Daoy (cell line): ENCODE measurements around the gene UBE2M. TPM values are rescaled to one million over a fixed set of nuclear protein-coding genes. Genes with fewer than 3 reads are reported as not detected.
"Not testable (repeated sequence)": the region's sequence is repeated elsewhere in the genome, so short reads cannot be mapped to it uniquely, and the experiment has no call there.

Source experiments
- DNase-seq: peaks from one replicate; pipeline ENCODE4 v3.0.0-alpha.2; 2015; ENCODE audit warnings: low read depth
- total RNA-seq: library from RNA; depleted of rRNA; stranded (reverse); fragments of >200 nt; shearing (Covaris generic); gene quantifications from 2 replicates; pipeline ENCODE4 v1.2.3, GENCODE V29; 2014

UBE2M gene
- total RNA-seq, 1 experiment from 2014 or later = 123 TPM

DNA sequence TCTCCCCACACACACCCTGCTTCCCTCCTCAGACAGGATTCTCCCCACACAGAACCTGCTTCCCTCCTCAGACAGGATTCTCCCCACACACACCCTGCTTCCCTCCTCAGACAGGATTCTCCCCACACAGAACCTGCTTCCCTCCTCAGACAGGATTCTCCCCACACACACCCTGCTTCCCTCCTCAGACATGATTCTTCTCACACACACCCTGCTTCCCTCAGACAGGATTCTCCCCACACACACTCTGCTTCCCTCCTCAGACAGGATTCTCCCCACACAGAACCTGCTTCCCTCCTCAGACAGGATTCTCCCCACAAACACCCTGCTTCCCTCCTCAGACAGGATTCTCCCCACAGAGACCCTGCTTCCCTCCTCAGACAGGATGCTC lies 19.2 kb downstream of the UBE2M start:
- not testable (repeated sequence) for DNase-seq

DNA sequence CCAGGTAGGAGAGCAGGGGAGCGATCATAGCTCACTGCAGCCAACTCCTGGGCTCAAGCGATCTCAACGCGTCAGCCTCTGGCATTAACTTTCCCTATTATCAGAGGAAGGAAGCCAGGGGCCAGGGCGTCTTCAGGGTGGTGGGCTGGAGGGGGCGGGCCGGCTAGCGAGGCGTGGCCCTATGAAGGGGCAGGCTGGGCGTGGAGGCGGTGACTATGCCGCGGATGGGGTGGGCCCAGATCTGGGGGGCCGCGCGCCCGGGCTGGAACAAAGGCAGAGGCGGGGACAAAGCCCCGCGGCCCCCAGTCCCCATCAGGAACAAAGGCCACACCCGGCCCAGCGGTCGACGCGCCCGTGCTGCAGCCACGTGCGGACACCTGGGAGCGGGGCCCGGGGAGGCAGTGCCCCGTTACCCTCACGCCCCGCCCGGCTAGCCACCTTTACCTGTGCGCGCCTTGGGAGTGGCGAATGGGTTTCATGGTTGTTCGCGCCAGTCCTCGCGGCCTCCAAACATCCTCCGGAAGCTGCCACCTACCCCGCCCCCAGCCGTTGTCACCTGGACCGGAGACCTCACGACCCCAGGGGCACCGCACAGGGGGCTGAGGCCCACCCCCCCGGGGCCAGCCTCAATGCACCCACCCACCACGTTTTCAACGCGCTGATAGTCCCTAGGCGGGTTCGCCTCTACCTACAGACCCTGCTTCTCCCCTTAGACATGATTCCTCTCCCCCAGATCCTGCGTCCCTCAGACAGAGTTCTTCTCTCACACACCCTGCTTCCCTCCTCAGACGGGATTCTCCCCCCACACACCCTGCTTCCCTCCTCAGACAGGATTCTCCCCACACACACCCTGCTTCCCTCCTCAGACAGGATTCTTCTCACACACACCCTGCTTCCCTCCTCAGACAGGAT lies 19.9 kb downstream of the UBE2M start:
- DNase-seq = peak; percentile 76

DNA sequence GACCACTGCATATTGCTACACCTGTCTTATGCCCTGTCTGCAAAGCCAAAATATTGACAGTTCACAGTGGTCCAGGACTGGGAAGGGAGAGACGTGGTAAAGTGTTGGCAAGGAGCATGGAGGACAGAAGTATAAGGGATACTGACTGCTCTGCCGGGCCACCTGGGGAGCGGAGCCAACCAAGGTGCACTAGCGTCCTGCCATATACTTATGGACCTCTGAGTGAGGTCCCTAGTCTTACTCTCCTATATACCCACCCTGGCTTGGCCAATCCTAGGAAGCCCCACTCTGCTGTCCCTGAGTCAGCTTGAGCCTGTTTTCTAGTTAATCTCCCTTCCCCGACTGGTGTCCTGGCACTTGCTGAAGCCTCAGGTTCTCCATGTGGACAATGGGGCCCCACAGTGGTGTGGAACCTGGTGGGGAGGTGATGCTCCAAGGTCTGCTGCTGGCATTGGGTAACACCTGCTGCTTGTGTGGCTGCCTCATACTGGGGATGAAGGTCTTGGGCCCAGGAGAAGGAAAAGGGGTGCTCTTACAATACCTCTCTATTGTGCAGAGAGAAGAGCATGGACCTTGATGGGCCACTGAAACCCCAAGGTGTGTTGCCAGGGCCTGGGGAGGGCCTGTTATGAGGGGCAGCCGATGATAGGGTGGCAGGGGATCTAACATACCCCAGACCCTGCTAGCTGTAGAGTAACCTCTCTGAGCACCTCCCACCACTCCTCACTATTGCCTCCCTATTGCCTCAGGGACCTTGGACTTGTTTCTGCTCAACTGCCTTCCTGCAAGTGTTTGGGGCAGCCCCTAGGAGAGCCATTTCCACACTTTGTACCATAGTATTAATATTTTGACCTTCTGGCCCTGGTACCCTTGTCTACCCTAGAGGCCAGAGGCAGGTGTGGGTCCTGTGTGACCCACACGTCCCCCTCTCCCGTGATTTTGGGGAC lies 21.3 kb downstream of the UBE2M start:
- no peak for DNase-seq

DNA sequence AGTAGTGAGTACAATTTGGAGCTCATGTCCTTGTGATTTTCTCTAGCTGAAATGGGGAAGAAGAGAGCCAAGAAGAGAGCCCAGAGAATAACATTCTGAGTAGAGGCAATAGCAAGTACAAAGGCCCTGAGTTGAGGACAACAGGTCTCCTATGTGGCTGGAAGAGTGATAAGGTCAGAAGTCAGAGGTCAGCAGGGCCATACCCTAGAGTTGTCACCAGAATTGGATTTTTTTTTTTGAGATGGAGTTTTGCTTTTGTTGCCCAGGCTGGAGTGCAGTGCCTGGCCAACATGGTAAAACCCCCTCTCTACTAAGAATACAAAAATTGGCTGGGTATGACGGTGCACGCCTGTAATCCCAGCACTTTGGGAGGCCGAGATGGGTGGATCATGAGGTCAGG lies 22.6 kb downstream of the UBE2M start:
- DNase-seq = no peak

DNA sequence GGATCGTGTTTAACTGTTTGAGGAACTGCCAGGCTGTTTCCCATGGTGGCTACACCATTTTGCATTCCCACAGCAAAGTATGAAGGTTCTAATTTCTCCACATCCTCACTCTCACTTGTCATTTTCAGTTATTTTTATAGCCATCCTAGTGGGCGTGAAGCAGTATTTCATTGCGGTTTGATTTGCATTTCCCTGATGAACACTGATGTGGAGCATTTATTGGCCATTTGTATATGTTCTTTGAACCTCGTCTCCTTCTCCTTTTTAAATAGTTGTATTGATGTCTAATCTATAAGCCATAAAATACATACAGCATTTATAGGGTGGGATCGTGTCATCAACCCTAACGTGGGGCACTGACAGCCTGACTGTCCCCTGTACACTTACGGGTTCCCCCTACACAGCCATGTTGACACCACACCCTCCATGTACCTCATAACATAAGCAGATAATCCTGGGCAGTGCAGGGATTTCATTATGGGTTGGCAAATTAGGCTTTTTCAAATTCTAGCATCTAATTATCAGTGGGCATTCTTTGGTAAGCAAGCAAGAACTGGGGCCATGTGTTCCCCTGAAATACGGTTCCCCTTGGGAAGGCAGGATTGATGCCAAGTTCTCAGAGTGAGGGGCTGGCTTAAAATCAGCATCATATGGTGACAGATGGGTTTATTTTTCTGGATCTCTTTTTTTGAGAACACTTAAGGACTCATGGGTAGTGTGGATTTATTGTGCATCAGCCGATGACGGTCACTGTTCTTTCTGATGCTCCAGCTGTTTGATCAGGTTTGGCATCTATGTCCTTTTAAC lies 27.2 kb downstream of the UBE2M start:
- no peak for DNase-seq

DNA sequence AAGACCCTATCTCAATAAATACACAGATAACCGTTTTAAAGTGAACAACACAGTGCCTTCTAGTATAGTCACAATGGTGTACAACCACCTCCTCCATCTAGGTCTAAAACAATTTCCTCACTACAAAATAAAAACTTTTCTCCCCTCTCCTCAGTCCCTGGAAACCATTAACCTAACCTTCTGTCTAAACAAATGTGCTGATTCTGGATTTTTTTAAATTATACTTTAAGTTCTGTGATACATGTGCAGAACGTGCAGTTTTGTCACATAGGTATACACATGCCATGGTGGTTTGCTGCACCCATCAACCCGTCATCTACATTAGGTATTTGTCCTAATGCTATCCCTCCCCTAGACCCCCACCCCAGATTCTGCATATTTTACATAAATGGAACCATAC lies 29.0 kb downstream of the UBE2M start:
- no peak for DNase-seq

DNA sequence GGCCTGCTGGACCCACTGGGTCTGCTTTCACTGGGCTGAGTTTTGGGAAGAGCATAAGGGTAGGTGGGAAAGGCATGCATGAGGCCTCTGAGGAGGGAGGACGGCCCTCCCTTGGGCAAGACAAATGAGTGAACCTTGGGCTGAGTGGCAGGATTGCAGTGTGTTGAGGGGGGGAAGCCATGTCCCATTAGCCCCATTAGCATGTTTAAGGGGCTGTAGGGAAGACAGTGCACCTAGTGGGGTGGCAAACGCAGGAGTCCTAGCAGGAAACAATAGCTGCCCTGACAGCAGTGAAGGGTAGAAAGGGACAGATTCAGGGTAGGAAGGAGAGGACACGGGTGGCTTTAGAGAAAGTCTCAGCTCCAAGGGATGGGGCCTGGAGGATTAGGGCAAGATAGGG lies 35.7 kb downstream of the UBE2M start:
- no peak for DNase-seq

DNA sequence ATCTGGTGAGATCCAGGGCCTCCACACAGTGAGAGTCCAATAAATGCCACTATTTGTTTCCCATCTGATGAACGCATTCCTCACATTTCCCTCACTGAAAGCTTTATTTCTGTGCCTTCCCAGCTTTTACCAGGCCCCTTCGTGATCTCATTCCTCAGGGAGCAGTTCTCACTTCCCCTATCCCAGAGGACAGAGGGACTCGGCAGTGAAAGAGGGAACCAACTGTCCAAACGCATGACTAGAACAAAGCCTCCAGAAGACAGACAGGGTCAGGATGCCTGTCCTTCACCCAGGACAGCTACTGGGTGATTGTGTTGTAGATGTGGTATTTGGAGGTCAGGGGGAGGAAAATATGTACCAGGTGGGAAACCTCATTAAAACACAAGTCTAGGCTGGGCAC lies 36.8 kb downstream of the UBE2M start:
- DNase-seq = no peak

DNA sequence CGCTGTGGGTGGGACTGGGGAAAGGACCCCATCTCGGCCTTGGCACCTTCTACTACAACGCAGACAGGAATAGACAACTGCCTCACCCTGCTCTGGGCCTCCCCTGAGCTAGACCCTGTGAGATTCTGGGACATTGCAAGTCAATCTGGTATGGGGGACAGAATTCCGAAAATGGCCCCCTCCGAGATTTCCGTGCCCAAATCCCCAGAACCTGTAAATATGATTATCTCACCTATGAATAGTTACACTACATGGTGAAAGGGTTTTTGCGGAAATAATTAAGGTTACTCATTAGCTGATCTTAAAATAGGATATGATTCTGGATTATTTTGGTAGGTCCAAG lies 38.2 kb downstream of the UBE2M start:
- DNase-seq = no peak

DNA sequence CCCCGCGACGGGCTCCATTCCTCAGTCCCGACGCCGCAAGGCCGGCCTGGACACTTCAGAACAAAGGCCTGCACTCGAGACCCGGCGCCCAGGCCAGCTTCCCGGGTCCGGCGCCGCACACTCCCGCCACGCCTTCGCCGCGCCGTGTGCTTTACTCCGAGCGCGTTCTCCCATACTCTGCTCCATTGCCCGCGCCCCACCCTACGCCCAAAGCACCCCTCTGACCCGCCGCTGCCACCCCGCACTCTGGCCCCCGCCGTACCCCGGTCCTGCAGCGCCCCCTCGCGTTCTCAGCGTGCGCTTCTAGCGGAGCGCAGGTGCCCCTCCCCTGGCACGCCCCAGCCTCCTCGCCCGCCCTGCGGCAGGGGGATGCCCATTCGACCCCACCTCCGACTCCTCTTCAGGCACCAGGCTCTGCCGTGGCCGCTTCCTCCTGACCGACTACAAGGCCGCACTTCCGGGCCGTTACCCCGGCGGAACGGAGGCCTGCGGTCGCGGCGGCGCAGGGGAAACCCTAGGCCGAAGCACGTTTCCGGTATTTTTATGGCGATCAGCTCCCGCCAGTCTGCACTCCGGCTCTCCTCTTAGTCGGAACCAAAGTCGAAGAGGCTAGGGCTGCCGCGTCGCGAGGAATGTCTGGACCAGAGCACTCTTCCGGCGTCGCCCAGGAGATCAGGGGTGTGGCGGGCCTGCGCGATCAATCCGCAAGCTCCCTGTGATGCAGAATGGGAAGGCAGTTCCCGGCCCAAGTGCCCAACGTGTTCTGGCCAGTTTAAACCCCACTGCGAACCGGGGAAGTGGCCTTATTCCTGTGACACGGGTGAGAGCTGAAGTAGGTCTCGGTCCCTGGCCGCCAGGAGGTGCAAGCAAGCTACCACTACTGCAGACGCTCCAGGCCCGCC lies 38.8 kb downstream of the UBE2M start, which contains the start of gene ZBTB45:
TSS of gene ZBTB45 (minus strand) at position 456 of the 902 bp plus-strand sequence. CDS start 2,137 bp downstream, outside the sequence.
- peak; percentile 98 for DNase-seq

DNA sequence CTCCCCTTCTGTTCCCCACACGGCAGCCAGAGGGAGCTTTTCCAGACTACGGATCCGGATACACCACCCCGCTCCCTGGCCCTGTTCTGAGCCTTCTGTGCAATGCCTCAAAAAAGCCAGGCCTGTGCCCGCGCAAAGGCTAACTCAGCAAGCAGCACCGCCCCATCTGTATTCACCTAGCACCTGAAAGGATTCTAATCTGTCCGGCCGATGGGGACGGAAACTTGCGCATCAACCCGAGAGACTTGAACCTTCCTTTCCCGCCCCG lies 39.4 kb downstream of the UBE2M start:
- peak; percentile 82 for DNase-seq

DNA sequence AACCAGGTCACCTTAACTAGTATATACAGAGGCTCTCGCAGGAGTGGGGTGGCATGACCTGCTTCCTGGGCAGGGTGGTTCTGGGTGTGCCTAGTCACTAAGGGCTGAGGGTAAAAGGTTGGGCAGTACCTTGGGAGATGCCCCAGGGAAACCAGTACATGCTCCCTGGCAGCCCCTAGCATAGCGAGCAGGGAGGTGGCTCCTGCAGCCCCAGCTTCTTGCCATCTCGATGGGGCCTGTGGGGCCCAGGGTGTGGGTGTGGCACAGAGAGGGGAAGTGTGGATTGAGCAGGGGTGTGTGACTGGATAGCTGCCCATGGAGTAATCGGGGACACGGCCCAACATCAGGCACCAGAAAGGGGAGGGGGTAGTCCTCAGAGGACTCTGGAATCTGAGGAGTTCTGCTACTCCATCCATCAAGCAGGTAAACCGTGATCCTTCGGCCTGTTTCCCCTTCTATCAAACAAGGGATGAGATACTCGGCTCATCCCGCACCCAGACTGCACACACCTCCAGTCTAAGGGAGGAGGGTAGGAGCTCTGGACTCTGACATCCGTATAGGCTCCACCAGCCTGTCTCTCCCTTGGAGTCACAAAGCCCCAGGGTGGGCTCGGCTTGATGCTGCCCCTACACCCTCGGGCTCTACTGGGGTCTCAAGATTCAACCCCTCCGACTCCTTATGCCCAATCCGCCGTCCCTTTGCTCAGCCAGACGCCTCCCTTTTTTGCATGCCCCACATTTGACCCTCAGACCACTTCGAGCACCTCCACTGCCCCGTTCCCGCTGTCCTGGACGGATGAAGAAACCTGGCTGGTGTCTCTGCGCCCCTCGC lies 39.9 kb downstream of the UBE2M start:
- DNase-seq = no peak

DNA sequence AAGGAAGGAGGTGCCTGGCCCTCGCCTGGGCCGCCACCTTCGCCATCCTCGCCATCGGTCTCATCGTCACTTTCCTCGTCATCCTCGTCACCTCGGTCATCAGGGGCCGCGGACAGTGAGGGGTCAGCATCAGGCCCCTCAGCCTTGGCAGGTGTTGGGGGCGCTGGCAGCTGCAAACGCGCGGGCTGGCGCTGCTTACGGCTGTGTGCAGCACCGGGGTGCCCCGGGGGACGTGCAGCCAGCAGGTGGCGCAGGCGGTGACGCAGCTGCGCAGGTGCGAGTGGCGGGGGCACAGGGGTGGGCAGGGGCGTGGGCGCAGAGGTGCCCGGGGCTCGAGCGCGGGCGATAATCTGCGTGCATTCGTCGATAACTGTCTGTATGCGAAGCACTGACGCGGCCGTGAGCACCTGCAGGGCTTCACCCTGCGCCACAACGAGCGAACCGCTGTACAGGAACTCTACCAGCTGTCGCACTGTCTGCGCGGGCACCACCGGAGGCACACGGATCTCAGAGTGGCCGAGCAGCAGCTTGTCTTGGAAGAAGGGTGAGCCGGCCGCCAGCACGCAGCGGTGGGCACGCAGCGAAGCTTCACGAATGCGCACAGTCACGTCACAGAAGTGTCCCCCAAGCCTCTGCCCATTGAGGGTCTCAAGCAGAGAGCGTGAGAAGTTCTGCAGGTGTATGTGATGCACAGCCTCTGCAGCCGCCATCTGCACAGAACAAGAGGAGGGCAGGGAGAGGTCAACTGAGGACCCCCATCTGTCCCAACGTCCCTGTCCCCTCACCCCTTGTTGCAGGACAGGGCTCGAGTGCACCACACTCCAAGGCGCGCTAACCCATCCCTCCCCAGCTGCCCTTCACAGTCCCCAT lies 41.2 kb downstream of the UBE2M start:
- DNase-seq = no peak

DNA sequence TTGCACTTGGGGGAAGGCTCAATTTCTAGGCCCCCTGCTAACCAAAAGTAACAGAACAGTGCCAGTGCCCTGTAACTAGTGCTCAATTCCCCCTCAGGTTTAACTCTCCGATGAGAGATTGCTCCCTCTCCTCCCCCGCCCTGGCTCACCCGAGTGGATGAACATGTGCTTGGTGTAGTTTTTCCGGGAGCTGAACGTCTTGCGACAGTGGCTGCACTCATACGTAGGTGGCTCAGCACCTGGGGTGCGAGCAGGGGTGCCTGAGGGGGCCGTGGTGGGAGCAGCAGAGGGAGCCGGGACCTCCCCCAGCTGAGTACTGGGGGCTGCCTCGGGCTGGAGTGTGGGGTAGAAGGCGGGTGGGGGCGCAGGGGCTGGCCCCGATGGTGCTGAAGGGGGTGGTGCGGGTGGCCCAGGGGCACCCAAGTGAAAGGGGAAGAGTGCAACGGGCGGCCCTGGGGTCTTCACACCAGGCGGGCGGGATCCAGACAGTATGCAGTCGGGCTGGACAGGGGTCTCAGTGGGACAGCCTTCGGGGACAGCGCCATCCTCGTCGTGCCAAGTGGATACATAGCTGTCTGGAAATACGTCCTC lies 42.1 kb downstream of the UBE2M start:
- DNase-seq = no peak

DNA sequence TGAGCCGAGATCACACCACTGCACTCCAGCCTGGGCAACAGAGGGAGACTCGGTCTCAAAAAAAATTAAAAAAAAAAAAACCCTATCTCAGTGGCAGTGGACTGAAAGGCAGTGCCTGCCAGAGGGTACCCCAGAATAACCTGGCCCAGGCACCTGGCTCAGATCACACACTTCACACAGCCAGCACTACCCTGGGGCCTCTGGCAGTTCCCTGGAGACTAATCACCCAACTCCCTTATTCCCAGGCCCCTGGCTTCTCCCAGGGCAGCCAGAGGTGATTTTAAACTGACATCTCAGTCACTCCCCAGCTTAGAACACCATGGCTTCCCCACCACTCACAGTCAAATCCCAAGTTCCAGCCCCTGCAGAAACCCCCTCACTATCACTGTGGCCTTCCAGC lies 43.2 kb downstream of the UBE2M start:
- no peak for DNase-seq

DNA sequence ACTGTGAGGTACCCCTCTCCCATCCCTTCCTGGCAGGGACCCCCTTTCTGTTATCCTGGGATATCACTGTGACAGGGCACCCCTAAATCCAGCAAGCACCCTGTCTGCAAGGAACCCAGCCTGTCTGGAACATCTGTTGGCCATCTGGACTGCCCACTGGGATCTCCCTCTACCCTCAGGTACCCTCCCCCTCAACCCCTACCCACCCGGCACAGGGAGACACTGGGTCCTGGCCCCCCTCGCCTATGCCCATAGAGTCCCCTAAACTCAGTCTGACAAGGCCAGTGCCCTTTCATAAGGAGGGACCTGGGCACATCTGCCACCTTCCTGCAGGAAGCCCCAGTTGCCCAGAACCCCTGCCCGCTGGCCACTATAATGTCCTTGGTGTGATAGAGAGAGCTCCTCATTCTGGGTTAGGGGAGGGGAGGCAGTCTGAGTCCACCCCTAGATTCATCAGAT lies 43.8 kb downstream of the UBE2M start:
- no peak for DNase-seq

DNA sequence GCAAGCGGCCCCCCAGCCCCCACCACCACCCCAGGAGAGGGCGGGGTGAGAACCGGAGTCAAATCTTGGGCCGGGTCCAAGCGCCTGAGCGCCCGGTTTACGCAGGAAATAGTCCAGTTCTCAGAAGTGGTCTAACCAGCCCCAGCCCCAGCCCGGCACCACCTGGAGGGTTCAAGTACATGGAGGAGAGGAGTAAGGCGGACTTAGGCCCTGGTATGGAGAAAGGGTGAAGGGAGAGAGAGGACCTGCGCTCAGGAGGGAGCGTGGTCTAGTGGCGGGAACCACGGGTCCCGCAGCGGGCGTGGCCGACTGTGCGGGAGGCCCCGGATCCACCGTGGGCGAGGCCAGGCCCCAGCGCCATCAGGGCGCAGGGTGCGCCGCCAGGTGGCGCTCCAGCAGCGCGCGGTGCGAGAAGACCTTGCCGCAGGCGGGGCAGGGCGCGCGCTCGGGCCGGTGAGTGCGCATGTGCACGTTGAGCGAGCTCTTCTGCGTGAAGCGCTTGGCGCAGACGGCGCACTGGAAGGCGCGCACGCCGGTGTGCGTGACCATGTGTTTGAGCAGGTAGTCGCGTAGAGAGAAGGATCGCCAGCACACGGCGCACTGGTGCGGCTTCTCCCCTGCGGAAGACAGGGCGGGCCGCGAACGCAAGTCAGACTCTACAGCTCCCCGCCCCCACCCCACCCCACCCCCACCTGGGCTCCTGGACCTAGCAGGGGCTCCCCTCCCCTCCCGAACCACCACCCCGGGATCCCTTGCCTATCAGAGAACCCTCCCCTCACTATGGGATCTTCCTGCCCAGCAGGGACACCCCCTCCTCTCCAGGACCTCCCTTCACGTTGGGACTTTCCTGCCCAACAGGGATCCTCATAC lies 44.5 kb downstream of the UBE2M start:
- DNase-seq = peak; percentile 77
